B cell (primary cell): ENCODE measurements around the gene RPS3A. TPM values are rescaled to one million over a fixed set of nuclear protein-coding genes. Genes with fewer than 3 reads are reported as not detected.

Experiments used
- ATAC-seq: fragments of 200-7000 bp; cut with Tn5 transposase; one replicate; pipeline ENCODE4 v1.10.0; 2021; ENCODE audit warnings: low read depth, mild to moderate bottlenecking, moderate number of reproducible peaks, moderate library complexity
- CTCF ChIA-PET: fragments of 350-600 bp; sonication (Branson Sonifier 250); formaldehyde crosslinking; loops from one replicate; lab custom pipeline; 2021; ENCODE audit warnings: antibody characterized with exemption, inconsistent platforms; lab: Charles Lee
- POLR2A ChIA-PET: fragments of 350-600 bp; sonication (Branson Sonifier 250); formaldehyde crosslinking; loops from one replicate; lab custom pipeline; 2021; ENCODE audit warnings: antibody characterized with exemption; lab: Charles Lee
- DNase-seq: peaks from one replicate; pipeline ENCODE4 v3.0.0; 2013
- H2AFZ ChIP-seq: 2 replicates; pipeline ENCODE4 v1.6.1; 2012; ENCODE audit warnings: mild to moderate bottlenecking, low read depth, low read length; ENCODE audit not compliant: insufficient read depth, poor library complexity, severe bottlenecking
- H3K27ac ChIP-seq, 2 donors: 1 replicate in 1 of 2; 2 replicates in 1 of 2; pipeline ENCODE4 v1.5.1; 2012 to 2013; ENCODE audit warnings: low read length in 2 of 2, mild to moderate bottlenecking in 2 of 2, moderate library complexity in 1 of 2
- H3K27me3 ChIP-seq, 4 experiments: fragments of 200-600 bp in 1 of 4; sonication (generic) in 1 of 4; replicated peaks in 1 of 4; 1 replicate in 2 of 4; 2 replicates in 2 of 4; pipeline versions ENCODE4 v1.6.1 to v1.7.0; 2013 to 2016; ENCODE audit warnings: low read length in 3 of 4, mild to moderate bottlenecking in 2 of 4, mixed read lengths in 1 of 4, moderate library complexity in 1 of 4; ENCODE audit not compliant: insufficient read depth in 4 of 4, control insufficient read depth in 3 of 4; ENCODE audit errors: control extremely low read depth in 1 of 4
- H3K36me3 ChIP-seq, 2 experiments: replicated peaks in 1 of 2; 1 replicate in 1 of 2; 2 replicates in 1 of 2; pipeline versions ENCODE4 v1.6.1 to v1.7.1; 2013; ENCODE audit warnings: low read length in 1 of 2; ENCODE audit not compliant: insufficient read depth in 2 of 2, control insufficient read depth in 1 of 2; ENCODE audit errors: control extremely low read depth in 1 of 2, extremely low read depth in 1 of 2
- H3K4me1 ChIP-seq, 2 donors: fragments of 200-600 bp in 1 of 2; sonication (generic) in 1 of 2; 1 replicate in 1 of 2; 2 replicates in 1 of 2; pipeline versions ENCODE4 v1.5.1 to v1.6.1; 2013 to 2017; ENCODE audit warnings: low read length in 2 of 2; ENCODE audit not compliant: control insufficient read depth in 2 of 2, insufficient read depth in 2 of 2
- H3K4me2 ChIP-seq: replicated peaks from 2 replicates; pipeline ENCODE3; 2012; ENCODE audit warnings: mild to moderate bottlenecking, low read depth, low read length; ENCODE audit not compliant: poor library complexity, severe bottlenecking
- H3K4me3 ChIP-seq, 5 experiments: fragments of 200-600 bp in 1 of 5; sonication (generic) in 1 of 5; 1 replicate in 3 of 5; 2 replicates in 2 of 5; pipeline versions ENCODE4 v1.5.1 to v1.7.0; 2011 to 2016; ENCODE audit warnings: low read length in 4 of 5, mild to moderate bottlenecking in 4 of 5, low read depth in 2 of 5, control low read depth in 1 of 5, moderate library complexity in 1 of 5; ENCODE audit not compliant: insufficient read depth in 1 of 5; ENCODE audit errors: control extremely low read depth in 1 of 5, extremely low read depth in 1 of 5
- H3K79me2 ChIP-seq: fragments of 200-600 bp; sonication (generic); one replicate; pipeline ENCODE4 v1.6.0; 2016; ENCODE audit warnings: low read length; ENCODE audit not compliant: control insufficient read depth, insufficient read depth
- H3K9ac ChIP-seq: fragments of 200-600 bp; sonication (generic); 2 replicates; pipeline ENCODE4 v1.6.1; 2017; ENCODE audit warnings: mild to moderate bottlenecking, low read length, moderate library complexity
- H3K9me3 ChIP-seq, 3 donors: one replicate each; pipeline versions ENCODE4 v1.6.1 to v1.7.1; 2013; ENCODE audit warnings: low read length in 2 of 3; ENCODE audit not compliant: control insufficient read depth in 2 of 3, insufficient read depth in 1 of 3; ENCODE audit errors: control extremely low read depth in 1 of 3
- H4K20me1 ChIP-seq: 2 replicates; pipeline ENCODE4 v1.6.0; 2012; ENCODE audit warnings: mild to moderate bottlenecking, low read length; ENCODE audit not compliant: insufficient read depth, control insufficient read depth, poor library complexity, severe bottlenecking
- H3K27ac Mint-ChIP-seq: one replicate; pipeline ENCODE4 v1.8.0; 2021; ENCODE audit warnings: mixed read lengths
- H3K27me3 Mint-ChIP-seq: one replicate; pipeline ENCODE4 v1.8.0; 2021; ENCODE audit warnings: mixed read lengths
- H3K4me1 Mint-ChIP-seq: one replicate; pipeline ENCODE4 v1.8.0; 2021; ENCODE audit warnings: mixed read lengths
- H3K4me3 Mint-ChIP-seq: one replicate; pipeline ENCODE4 v1.8.0; 2021; ENCODE audit warnings: mixed read lengths
- H3K9me3 Mint-ChIP-seq: one replicate; pipeline ENCODE4 v1.8.0; 2022; ENCODE audit warnings: mixed read lengths; ENCODE audit not compliant: insufficient read depth
- EZH2 ChIP-seq: IDR thresholded peaks from 2 replicates; pipeline ENCODE4 v1.6.1; 2012; ENCODE audit warnings: borderline replicate concordance, low read depth, mild to moderate bottlenecking, moderate library complexity, low read length; ENCODE audit not compliant: insufficient read depth, poor library complexity, severe bottlenecking
- WGBS: methylation state at CpG from one replicate; pipeline ENCODE4 v1.1.5; 2013; ENCODE audit warnings: missing lambda C conversion rate; ENCODE audit not compliant: insufficient coverage; 5-methylcytosine and 5-hydroxymethylcytosine counted together
- intact Hi-C: fragments of 100-400 bp; cut with micrococcal nuclease; formaldehyde crosslinking; loops from one replicate; pipeline ENCODE4 v1.10.0; 2022
- polyA plus RNA-seq: library from polyadenylated mRNA; depleted of rRNA; stranded (reverse); fragments of >200 nt; gene quantifications from 2 replicates; pipeline ENCODE4 v1.2.3, GENCODE V29; 2012
- total RNA-seq, 2 donors: library from RNA; stranded (reverse); fragments of 120-200 nt in 1 of 2; gene quantifications; 1 replicate in 1 of 2; 2 replicates in 1 of 2; pipeline versions ENCODE4 v1.2.3 to v1.2.4, GENCODE V29; 2013 to 2022
- TF ChIP-seq, protein P1 (sequence below): fragments of 200-600 bp; IDR thresholded peaks from one replicate; pipeline ENCODE4 v1.8.0; 2022; ENCODE audit warnings: antibody characterized with exemption, mild to moderate bottlenecking

RPS3A gene
- total and polyA plus RNA-seq, 2 donors (not counting 1 experiment from before 2014, with no cell fraction given), result 2,463 to 2,897 TPM

DNA sequence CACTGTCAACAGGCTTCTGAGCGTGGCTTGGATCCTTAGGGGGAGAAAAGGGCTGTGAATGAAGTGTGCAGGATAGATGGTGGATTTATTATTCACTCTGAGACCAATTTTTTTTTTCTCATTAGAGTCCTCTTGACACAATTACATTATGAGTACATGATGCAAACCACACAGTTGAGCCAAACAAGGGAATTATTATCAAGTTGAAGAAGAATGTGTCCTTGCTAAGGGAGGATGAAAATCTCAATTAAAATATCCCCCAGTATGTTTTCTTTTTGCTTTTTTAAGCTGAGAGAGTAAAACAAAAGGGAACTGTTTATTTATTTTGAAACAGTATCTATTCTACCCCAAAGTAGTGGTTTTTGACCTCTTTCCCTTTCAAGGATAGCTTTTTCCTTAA is 40.4 kb downstream of the RPS3A start:
- TF ChIP-seq, protein P1, sequence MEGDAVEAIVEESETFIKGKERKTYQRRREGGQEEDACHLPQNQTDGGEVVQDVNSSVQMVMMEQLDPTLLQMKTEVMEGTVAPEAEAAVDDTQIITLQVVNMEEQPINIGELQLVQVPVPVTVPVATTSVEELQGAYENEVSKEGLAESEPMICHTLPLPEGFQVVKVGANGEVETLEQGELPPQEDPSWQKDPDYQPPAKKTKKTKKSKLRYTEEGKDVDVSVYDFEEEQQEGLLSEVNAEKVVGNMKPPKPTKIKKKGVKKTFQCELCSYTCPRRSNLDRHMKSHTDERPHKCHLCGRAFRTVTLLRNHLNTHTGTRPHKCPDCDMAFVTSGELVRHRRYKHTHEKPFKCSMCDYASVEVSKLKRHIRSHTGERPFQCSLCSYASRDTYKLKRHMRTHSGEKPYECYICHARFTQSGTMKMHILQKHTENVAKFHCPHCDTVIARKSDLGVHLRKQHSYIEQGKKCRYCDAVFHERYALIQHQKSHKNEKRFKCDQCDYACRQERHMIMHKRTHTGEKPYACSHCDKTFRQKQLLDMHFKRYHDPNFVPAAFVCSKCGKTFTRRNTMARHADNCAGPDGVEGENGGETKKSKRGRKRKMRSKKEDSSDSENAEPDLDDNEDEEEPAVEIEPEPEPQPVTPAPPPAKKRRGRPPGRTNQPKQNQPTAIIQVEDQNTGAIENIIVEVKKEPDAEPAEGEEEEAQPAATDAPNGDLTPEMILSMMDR, result no peak
- no peak for TF ChIP-seq EZH2
- H3K4me1 Mint-ChIP-seq, result no peaks in the 10 kb centered on the region
- Histone ChIP-seq H4K20me1 (no peaks in the 10 kb centered on the region), H3K36me3 (no peaks in the 10 kb centered on the region), H2AFZ (no peak overlapping the region), H3K9me3 (no peaks in the 10 kb centered on the region), H3K27me3 (no peaks in the 10 kb centered on the region), H3K4me3 (no peak overlapping the region), H3K4me2 (no peak overlapping the region), H3K4me1 (no peaks in the 10 kb centered on the region), H3K9ac (no peak overlapping the region), H3K27ac (no peak overlapping the region), H3K79me2 (no peaks in the 10 kb centered on the region)
- H3K4me3 Mint-ChIP-seq, result no peak overlapping the region
- H3K27me3 Mint-ChIP-seq, result no peaks in the 10 kb centered on the region
- H3K9me3 Mint-ChIP-seq, result no peaks in the 10 kb centered on the region
- no peak overlapping the region for H3K27ac Mint-ChIP-seq
- DNase-seq (no peak), ATAC-seq (no peak)
- intact Hi-C loops, result no loop called here
- CTCF ChIA-PET, result interaction anchor here (0.6 kb wide), 1 partner anchor 15 kb away, joined by 3 read pairs; no protein-coding TSS in a partner anchor
- no CpG with 5 or more reads among the region's 1 CpG for WGBS
- POLR2A ChIA-PET, result no interaction called here

DNA sequence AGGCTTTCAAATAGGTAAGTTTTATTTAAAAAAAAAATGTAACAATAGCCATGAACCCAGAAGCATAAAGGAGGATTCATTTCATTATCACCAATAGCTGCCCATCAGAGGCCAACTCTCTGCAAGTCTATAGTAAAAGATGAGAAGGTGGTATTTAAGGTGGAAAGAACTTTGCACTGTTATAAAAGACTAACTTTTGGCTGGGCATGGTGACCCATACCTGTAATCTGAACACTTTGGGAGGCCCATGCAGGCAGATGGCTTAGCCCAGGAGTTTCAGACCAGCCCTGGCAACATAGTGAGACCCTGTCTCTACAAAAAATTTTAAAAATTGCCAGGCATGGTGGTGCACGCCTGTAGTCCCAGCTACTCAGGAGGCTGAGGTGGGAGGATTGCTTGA is 43.3 kb downstream of the RPS3A start:
- Histone ChIP-seq H3K27me3 (no peaks in the 10 kb centered on the region), H3K4me2 (no peak overlapping the region), H3K79me2 (no peaks in the 10 kb centered on the region), H3K27ac (no peak overlapping the region), H3K9ac (no peak overlapping the region), H3K4me1 (no peaks in the 10 kb centered on the region), H4K20me1 (no peaks in the 10 kb centered on the region), H3K4me3 (no peak overlapping the region), H3K9me3 (no peaks in the 10 kb centered on the region), H2AFZ (no peak overlapping the region), H3K36me3 (no peaks in the 10 kb centered on the region)
- H3K27me3 Mint-ChIP-seq, result no peaks in the 10 kb centered on the region
- no peak for DNase-seq
- no peaks in the 10 kb centered on the region for H3K4me1 Mint-ChIP-seq
- no peak overlapping the region for H3K27ac Mint-ChIP-seq
- no peak for ATAC-seq
- no peak overlapping the region for H3K4me3 Mint-ChIP-seq
- TF ChIP-seq, protein P1, result no peak
- TF ChIP-seq EZH2, result no peak
- ChIA-PET CTCF (no interaction called here), POLR2A (no interaction called here)
- intact Hi-C loops, result no loop called here
- H3K9me3 Mint-ChIP-seq, result no peaks in the 10 kb centered on the region
- WGBS, result no CpG with 5 or more reads among the region's 1 CpG
